K562 (cell line): ENCODE data around the gene TRNT1. TPM values are rescaled to one million over a fixed set of nuclear protein-coding genes. Genes with fewer than 3 reads are reported as not detected.

Source experiments
- CTBP1 ChIP-seq: fragments of 450-650 bp; IDR thresholded peaks from 2 replicates; pipeline ENCODE4 v1.6.1; 2016; ENCODE audit warnings: borderline replicate concordance
- MEF2D ChIP-seq: conservative IDR thresholded peaks from 2 replicates; pipeline ENCODE4 v1.6.1; 2016; ENCODE audit warnings: low read depth, missing genetic modification characterization, missing compliant biosample characterization
- NFXL1 ChIP-seq: fragments of 450-650 bp; formaldehyde crosslinking; IDR thresholded peaks from 2 replicates; pipeline ENCODE4 v1.4.0; 2021; ENCODE audit warnings: mild to moderate bottlenecking
- PREB ChIP-seq: sonication (generic); formaldehyde crosslinking; IDR thresholded peaks from 2 replicates; pipeline ENCODE4 v1.8.1; 2023; ENCODE audit warnings: mild to moderate bottlenecking, missing genetic modification reagents
- PRPF4 ChIP-seq: fragments of 200-400 bp; formaldehyde crosslinking; IDR thresholded peaks from one replicate; pipeline ENCODE4 v1.6.1; 2017; ENCODE audit warnings: low read length, low read depth, mild to moderate bottlenecking; ENCODE audit not compliant: insufficient read depth, poor library complexity, severe bottlenecking
- RERE ChIP-seq: sonication (generic); formaldehyde crosslinking; IDR thresholded peaks from 2 replicates; pipeline ENCODE4 v1.8.0; 2023; ENCODE audit warnings: missing genetic modification reagents, mild to moderate bottlenecking, borderline replicate concordance
- polyA plus RNA-seq, 8 experiments: library from polyadenylated mRNA; depleted of rRNA in 4 of 8; stranded (reverse) in 5 of 8; unstranded in 3 of 8; fragments of >200 nt; fragmentation: Nextera tagmentation in 2 of 8; fragmentation: Illumina TruSeq in 1 of 8; extraction: Ambion mirVana in 2 of 8; extraction: Trizol in 1 of 8; gene quantifications; 2 replicates each; pipeline versions ENCODE4 v1.2.1 to v1.2.3, GENCODE V29; 2011 to 2014; ENCODE audit warnings: inconsistent platforms in 1 of 8, missing spikeins in 1 of 8
- total RNA-seq, 7 experiments: library from RNA; depleted of rRNA in 6 of 7; stranded (reverse); fragments of >200 nt in 6 of 7; fragmentation: Illumina TruSeq in 2 of 7; extraction: Trizol in 2 of 7; gene quantifications; 2 replicates each; pipeline versions ENCODE4 v1.2.1 to v1.2.3, GENCODE V29; 2011 to 2021; ENCODE audit warnings: low replicate concordance in 1 of 7

Gene TRNT1
- total and polyA plus RNA-seq, 9 of the 15 experiments (the other 6 are each of a cell fraction or from before 2014, with no cell fraction given) = 38.1 to 58.2 (median 47.4) TPM

DNA sequence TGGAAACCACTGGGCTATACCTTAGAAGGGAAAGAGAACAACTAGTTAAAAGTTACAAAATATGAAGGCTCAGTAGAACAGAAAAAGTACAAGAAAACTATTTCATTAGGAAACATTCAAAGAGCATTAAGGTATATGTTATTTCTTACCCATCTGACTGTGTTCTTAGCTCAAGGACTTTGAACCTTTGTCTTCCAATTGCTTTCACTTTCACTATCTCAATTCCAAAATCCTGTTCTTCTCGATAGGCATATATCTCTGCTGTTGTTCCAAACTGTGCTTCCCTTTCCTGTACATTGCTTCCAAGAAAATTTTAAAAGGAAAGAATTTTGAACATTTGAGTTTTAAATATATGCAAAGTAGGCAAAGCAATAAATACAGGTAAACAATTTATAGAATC is 45.9 kb downstream of the TRNT1 start (continued):
- TF ChIP-seq RERE (CRISPR knock-in tag) (no peak), PREB (no peak), CTBP1 (no peak), NFXL1 (CRISPR knock-in tag) (no peak), MEF2D (no peak), PRPF4 (no peak)
